Fibroblast of skin of back (primary cell): ENCODE measurements around the gene PLXNA4.

Experiments used
- DNase-seq: peaks from one replicate; pipeline ENCODE4 v3.0.0-alpha.2; 2013

Gene PLXNA4

DNA sequence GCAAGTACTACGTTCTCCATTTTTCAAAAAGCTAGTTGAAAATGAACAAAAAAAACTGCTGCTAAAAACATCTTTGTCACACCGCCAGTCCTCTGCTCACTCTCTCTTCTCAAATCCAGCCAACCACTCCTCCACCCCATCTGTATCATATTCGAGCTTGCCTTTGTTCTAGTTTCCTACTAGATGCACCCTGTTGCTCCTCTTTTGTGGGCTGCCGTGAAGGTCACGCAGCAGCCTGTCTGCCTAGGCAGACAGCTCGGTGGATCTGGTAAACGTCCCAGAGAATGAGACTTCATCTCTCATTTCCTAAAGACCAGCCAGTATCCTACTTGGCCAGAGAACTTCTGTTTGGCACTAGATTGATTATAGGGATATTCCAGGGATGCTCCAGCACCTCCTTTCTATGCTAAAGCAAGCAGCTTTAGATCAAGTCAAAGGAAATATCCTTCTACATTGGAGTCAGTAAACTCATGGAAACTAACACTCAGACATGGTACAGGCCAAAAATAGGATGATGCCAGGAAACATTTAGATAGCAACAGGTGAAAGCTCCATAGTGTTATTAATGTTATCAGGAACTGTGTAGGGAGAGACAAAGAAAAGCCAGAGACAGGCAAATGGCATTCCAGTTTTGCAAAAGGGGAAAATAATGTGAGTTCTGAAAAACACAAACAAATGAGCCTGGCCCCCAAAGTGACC lies 8.7 kb upstream of the PLXNA4 start:
- DNase-seq: no peak

DNA sequence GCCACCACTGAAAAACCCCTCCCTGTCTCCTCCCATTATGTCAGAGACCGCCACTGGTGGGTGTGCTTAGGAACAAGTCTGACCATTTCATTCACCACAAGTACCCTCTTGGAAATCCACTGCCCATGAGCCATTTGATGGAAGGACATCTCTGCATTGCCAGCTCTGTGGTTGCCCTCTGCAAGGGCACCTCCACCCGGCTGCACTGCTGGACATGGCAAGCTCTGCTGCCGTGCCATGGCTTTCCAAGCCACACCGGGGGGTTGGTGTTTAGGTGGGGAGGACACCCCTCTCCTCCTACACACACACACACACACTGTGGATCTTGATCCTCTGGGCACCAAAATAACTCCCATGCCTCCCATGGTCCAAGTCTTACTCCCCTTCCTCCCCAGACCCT lies 5.2 kb upstream of the PLXNA4 start:
- no peak for DNase-seq

DNA sequence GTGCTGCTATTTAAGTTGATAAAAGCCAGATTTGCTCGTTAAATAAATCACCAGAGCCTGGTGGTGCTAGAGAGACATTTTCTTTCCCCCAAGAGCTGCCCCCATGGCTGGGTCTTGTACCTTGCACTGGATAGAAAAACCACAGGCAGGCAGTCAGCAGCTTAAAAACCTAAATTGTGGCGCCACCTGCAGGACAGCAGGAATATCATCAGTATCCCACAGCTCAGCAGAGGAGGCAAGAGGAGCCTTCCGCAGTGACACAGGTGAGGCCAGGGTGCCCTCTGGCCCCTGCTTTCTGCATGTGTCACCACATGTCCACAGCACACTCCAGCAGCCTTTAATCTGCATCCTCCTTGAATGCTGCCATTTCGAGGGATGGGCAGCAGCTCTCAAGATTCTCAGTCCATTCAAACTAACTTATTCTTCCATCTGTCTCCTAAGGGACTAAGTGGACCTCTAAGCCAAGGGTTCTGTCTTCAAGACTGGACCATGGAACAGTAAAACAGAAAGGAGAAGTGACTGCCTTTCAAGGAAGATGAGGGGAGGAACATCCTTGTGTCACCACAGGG lies 4.5 kb upstream of the PLXNA4 start:
- peak; percentile 73 for DNase-seq

DNA sequence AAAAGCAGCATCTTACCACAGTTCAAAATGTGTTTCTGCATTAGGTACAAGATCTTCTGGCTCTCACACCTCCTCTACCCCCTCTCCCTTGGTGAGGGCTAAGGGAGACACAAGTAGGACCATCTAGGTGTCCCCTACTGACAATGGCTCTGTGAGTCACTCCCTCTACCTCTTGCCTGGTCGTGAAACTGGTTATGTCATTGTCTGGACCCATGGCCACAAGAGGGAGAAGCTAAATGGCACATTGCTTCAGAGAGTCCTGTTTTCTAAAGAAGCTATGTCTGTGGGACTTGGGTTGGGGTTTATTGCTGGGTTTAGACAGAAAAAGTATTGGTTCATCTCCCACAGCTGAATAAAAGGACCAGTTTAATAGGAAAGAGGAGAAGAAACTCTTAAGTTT lies 4.0 kb upstream of the PLXNA4 start:
- DNase-seq: peak; percentile 39

DNA sequence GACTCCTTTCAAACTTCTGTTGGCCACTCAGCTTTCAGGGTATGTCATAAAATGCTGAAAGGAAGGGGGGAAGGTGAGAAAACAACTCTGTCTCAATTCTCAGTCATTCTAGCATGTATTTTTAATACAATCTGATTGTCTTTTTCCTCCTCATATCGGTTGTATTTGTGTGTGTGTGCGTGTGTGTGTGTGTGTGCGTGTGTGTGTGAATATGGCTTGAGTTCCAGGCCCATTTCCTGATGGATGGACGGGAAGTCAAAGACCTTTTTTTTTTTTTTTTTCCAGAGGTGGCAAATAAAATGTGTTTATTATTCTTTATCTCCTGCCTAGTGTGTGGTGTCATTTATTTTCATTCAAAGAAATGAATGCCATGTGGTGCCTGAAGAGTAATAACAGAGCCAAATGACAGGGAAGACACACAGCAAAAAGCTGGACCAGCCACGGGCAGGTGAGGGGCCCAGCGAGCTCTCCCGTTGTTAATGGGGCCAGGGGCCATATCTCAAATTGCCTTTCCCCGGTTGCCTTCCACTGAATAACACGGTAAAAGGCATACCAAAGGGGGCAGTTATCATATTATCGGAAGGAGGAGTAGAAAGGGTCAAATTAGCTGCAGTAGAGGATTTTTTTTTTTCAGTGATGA lies 3.1 kb upstream of the PLXNA4 start:
- DNase-seq: no peak

DNA sequence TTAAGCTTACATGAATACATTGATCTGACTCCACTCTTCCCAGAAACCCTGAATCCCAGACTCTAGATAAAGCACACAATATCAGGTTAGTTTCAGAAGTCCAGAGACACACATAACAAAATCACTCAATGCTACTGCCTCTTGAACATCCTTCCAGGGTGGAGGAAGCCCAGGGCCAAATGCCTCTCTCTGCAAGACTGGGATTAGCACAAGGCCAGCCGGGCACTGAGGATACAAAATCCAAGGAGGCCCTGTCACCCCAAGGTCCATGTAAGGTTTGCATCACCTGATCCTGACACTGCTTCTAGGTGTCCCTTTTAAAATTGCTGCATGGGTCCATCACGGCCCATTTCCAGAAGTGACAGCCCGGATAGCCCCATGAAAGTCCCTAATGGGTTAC lies 2.6 kb upstream of the PLXNA4 start:
- no peak for DNase-seq

DNA sequence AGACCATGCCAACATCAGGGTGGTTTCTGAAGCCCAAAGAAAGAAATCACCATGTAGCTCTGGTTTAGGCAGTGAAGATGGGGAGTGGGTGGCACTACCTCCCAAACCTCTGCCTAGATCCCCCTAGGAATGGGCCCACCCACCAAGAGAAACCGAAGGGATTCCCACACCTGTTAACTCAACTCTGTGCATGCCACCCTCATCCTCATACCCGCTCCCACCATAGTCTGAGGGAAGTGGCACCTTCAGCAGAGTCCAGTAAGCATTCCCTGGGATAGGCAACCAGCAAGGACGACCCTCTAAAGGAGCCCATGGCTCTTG lies 1.7 kb upstream of the PLXNA4 start:
- no peak for DNase-seq

DNA sequence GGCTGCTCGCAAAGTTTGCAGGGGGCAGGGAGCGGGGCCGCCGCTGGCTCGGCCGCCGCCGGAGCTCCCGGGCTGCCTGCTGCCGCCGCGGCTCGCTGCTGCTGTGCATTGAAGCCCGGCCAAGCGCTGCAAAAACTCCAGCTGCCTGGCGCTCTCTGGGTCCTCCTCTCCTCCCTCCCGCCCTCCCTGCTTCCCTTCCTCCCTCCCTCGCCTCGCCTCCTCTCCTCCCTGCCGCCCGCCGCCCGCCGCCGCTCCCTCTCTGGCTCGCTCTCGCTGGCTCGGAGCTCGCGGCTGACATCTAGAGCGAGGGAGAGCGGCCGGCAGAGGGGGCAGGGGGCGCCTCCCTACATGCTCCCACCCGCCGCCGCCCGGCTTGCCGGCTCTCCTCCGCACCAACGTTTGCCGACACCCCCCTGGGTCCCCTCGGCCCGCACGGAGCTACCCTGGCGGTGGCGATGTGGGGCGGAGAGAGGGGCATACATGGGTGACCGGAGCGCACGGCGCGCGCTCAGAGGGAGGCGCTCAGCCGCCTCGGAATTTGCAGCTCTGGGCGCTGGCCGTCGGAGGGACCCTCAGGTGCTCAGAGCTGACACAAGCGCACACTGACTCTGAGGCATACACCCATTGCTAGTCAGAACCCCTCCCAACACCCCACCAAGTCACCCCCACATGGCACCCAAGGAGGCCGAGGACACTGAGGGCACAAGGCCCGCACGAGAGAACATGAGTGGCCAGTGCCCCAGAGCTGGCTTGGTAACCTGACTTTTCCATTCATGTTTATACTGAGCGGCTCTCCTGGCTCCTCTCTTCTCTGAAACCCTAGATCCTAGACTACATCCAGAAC lies 1.2 kb upstream of the PLXNA4 start:
- DNase-seq: peak; percentile 80

DNA sequence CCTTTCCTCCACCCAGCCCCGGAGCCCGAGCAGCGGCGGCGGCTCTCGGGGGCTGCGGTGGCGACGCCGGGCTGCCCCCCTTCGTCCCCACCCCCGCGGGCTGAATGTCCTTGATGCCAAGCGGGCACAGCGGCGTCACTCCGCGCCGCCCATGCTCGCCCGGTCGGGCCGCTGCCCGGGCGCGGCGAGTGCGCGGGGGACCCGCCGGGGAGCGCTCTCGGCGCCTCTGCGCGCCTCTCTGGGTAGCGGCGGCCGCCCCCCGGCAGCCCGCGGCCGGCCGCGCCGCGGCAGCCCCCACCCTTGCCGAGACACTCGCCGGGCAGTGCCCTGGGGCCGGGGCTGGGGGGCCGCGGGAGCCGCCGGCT lies 433 bp upstream of the PLXNA4 start:
- no peak for DNase-seq

DNA sequence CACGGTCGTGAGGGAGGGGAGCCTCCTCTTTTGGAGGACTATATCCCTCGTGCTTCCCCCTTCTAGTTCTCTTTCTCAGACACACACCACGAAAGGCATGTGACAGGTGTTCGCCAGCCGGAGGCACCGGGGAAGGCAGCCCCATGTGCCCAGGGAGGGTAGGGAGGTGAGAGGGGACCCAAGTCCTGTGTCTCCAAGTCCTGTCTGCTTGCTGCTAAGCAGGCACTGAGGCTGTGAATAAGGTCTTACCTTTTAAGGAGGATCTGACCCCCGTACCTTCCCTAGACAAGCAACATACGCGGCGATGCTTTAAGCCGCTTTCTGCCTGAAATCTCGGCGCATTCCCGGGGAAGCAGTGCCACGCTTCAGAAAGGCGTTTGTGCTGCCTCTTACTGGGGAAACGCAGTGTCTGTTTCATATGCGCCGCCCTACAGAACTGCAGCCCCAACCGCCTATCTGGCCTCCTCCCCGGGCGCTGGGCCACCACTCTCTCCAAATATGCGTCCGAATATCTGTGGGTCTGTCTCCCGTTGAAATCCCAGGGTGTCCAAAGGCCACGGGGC lies 770 bp downstream of the PLXNA4 start:
- peak; percentile 67 for DNase-seq

DNA sequence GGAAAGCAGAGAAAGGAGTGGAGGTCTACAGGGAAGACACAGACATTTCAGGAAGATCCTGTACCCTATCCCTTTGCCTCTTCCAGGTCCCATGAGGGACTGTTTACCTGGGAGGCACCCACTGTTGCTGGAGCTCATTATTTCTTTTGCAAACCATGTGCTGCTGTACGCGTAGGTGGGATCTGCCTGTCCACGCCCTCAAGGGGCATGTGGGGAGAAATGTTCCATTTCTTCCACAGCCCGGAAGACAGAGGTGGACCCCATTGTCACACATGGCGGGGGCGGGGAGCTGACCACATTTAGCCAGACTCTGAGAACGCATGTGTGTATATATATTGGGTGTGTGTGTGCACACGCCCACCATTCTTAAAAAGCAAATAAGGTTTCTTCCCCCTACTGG lies 2.0 kb downstream of the PLXNA4 start:
- DNase-seq: no peak

DNA sequence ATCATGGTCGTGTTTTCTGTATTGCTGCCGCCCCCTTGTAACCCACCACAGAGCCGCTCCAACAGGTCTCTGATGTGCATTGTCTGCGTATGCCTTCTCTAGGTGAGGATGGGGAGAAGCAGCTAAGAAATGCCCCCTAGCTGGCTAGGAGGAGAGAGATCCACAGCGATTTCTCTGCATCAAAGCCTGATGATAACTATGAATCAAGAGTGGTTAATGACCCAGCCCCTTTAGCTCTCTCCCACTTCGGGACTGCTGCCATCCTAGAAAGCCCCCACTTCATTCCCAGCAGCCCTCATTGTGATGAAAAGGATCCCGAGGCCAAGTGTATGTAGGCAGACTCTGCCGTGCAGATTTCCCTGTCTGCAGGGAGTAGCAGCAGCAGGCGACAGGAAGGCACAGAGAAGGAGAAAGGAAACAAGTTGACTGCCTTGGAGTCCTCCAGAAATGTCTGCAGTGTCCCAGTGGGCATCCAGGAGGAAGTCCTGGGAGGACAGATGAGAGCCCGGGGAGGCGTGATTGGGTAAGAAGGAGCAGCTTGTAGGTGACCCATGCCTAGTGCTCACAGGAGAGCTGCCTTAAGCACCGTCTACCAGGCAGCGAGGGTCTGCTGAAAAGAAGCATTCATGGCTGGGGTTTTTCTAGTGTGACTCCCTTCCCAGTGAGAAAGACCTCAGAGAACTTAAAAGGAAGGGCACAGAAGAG lies 2.9 kb downstream of the PLXNA4 start:
- no peak for DNase-seq

DNA sequence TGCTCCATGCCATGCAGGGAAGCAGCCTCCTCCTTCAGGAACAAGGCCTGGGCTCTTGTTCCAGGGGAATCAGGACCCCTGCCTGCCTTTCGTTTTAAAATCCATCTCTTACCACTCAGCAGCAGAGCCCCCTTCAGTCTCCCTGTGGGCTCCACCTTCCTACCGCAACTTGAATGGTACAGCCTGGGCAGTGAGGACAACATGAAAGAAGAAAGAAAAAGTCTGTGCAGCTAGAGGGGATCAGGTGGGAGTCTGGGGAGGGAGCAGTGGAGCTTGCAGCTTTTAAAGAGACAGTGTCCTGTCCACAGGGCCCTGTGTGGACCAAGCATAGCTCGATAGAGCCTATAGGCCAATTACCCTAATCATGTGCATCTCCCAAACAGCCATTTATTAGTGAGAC lies 3.7 kb downstream of the PLXNA4 start:
- no peak for DNase-seq

DNA sequence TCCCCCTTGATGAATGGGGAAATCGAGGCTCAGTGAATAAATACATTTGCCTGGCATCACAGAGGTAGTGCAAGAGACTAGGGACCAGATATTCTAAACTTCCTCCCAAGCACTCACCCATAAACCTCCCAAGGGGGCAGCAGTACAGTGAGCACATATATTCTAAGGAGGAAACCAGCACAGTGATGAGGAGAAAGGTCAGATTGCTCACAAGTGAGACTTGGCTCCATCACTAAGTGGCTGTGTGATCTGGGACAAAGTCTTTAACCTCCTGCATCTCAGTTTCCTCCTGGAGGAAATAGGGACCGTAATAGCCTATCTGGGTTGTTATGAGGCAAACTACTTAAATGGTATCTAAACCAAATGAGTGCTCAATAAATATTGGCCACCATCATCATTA lies 4.3 kb downstream of the PLXNA4 start:
- DNase-seq: no peak

DNA sequence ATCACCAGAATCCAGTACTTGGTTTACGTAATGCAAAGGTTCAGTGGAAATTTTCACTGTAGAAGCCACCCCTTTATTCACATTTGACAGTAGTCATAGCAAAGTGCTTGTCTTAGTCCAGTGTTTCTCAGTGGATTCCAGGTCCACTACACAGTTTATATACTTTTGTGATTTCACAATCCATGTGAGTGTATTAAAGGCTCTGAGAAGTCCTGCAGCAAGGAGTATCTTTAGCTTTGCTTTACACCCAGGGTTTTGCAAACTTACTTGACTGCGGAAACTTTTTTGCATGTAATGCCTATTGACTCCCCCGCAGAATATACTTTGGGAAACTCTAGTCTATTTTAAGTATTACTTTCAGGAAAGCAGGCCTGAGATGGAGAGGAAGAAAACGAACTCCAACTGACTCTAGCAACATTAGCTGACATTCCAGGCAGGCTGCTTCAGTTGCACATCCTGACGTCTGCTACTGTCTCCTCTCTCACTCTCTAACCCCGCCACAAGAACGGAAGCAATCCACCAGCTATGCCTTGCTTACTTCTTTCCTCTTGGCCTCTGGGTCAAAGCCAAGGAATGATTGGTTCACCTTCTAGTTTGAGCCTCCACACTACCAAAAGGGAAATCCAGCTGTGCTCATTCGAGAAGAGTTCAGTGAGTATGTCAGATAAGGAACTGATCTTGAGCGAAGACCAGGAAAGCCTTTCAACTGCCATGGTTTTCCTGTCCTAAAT lies 6.2 kb downstream of the PLXNA4 start:
- no peak for DNase-seq

DNA sequence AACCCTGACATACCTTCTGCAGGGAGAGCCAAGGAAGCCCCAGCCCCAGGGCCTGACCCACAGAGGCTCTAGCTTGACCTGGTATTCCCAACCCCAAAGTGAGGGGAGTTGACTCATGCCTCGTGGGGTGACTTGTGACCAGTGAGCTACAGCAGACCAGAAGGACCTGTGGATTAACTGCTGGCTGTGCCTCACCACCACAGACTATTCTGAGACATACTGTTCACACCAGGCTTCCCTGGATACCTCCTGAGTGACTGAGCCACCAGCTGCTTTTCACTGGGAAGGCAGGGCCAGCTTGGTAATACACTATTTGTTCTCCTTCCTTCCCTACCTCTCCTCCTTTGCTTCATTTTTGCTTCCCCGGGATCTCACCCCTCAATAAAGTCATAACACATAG lies 7.3 kb downstream of the PLXNA4 start:
- no peak for DNase-seq

DNA sequence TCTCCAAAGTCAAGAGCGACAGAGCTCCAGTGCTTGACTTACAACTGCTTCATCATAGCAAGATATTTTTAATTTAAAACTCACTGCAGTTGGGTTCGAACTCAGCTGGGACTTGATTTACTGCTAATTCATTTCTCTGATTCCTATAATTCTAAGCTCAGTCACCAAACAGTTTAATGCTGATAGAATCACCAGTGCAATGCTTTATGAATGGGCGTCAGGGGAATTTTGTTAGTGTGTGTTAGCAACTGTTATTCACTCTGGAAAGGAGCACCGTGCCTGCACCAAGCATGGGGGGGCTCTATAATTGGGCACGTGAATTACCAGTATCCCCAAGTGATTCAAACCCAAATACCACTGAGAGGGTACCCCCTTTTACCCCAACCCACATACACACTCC lies 10.4 kb downstream of the PLXNA4 start:
- DNase-seq: no peak

DNA sequence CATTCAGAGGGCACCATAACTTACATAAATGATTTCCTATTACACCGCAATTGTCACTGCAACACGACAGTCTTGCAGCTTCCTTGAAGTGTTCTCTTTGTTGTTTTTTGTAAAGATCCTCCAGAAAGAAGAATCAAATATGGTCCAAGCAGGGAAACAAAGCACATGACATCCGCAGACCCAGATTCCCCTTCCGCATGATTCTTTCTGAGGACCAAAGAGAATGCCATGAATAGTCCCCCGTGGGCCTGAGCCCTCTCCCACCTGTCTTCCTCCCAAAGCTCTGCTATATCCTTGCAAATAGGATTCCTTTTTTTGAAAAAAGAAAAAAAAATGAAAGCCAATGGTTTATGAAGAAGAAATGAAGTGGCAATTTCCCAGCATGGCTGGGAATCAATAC lies 10.8 kb downstream of the PLXNA4 start:
- no peak for DNase-seq

DNA sequence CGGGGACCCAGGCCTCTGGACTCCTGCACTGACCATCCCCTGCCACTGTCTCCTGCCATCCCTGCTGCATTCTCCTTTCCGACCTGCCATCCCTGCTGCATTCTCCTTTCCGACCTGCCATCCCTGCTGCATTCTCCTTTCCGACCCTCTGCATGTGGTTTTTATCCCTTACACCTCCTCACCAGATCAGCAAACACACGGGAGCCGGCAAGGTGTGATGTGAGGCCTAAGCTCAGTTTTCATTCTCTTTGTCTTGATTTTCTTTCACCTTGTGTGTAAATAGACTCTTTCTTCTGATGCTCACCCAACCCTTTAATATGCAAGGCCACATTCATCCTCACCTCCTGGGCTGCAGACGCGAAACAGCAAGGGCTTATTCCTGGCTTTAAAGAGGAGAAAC lies 11.4 kb downstream of the PLXNA4 start:
- DNase-seq: no peak

DNA sequence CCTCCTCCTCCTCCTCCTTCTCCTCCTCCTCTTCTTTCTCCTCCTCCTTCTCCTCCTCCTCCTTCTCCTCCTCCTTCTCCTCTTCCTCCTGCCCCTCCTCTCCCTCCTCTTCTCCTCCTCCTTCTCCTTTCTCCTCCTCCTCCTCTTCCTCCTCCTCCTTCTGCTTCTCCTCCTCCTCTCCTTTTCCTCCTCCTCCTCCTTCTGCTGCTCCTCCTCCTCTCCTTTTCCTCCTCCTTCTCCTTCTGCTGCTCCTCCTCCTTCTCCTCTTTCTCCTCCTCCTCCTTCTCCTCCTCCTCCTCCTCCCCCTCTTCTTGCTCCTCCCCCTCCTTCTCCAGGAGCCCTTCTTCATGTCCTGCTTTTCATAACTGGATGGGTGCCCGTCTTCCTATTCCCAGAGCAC lies 12.2 kb downstream of the PLXNA4 start:
- no peak for DNase-seq

DNA sequence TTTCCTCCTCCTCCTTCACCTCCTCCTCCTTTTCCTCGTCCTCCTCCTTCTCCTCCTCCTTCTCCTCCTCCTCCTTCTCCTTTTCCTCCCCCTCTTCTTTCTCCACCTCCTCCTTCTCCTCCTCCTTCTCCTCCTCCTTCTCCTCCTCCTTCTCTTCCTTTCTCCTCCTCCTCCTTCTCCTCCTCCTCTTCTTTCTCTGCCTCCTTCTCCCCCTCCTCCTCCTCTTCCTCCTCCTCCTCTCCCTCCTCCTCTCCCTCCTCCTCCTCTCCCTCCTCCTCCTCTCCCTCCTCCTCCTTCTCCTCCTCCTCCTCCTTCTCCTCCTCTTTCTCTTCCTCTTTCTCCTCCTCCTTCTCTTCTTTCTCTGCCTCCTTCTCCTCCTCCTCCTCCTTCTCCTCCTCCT lies 13.6 kb downstream of the PLXNA4 start:
- no peak for DNase-seq

DNA sequence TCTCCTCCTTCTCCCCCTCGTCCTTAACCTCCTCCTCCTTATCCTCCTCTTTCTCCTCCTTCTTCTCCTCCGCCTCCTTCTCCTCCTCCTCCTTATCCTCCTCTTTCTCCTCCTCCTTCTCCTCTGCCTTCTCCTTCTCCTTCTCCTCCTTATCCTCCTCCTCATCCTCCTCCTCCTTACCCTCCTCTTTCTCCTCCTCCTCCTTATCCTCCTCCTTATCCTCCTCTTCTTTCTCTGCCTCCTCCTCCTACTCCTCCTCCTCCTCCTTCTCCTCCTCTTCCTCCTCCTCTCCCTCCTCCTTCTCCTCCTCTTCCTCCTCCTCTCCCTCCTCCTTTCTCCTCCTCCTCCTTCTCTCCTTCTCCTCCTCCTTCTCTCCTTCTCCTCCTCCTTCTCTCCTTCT lies 14.5 kb downstream of the PLXNA4 start:
- no peak for DNase-seq
